NCI-H748 (cell line): ENCODE measurements around the gene TMIGD2.
A peak's percentile ranks its signal among the peaks of the same experiment; 100 is the strongest.
"Not testable (repeated sequence)": the region's sequence is repeated elsewhere in the genome, so short reads cannot be mapped to it uniquely, and the experiment has no call there.

Experiments used
- DNase-seq: peaks from one replicate; lab custom pipeline; 2025; ENCODE audit not compliant: unreplicated experiment; lab: John Stamatoyannopoulos, UW

The TMIGD2 gene, protein sequence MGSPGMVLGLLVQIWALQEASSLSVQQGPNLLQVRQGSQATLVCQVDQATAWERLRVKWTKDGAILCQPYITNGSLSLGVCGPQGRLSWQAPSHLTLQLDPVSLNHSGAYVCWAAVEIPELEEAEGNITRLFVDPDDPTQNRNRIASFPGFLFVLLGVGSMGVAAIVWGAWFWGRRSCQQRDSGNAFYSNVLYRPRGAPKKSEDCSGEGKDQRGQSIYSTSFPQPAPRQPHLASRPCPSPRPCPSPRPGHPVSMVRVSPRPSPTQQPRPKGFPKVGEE

DNA sequence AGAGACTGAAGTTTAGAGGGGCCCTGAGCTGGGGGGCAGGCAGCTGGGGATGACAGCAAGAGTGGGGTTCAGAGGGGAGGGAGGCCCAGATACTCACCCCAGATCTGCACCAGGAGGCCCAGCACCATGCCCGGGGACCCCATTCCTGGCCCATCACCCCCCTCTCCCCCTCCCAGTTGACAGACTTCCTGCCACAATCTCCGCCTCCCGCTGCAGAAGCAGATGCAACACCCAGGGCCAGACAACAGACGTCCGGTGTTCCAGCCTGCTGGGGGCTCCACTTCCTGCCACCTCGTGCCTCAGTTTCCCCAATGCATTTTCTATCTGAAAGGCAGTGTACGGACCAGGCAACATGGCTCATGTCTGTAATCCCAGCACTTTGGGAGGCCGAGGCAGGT is at the start of gene TMIGD2:
Gene TMIGD2 (minus strand): TSS at position 147 of the 398 bp plus-strand sequence. CDS start 4 bp downstream, at position 143.
- no peak for DNase-seq

DNA sequence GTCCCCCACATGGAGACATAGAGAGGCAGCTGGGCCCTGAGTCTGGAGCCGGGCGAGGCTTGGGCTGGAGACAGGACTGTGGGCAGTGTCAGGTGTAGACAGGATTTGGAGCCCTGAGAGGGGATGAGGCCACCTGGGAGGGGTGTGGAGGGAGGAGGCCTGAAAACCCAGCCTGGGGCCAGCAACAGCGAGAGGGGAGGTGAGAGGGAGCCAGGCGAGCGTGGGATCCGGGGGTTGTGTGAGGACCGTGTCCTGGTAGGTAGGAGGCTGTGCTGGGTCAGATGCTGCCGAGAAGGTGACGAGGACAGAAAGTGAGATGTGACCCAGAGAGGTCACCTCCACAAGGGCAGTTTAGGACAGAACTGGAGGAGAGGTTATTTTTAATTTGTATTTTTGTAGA is 48.5 kb upstream of the TMIGD2 start:
- no peak for DNase-seq

DNA sequence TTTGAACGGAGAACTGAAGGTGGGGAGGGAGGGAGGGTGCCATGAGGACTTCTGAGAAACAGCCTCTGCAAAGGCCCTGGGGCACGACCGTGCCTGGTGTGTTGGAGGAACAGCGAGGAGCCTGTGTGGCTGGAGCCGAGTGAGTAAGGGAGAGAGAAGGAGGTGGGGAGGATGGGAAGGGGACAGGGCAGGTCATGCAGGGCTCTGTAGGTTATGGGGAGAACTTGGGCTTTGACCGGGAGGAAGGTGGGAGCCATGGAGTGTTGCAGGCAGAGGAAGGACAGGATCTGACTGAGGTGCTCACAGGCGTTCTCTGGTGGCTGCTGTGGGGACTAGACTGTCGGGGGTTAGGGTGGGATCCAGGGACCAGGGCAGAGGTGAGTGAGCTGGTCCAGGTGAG is 47.9 kb upstream of the TMIGD2 start:
- no peak for DNase-seq

DNA sequence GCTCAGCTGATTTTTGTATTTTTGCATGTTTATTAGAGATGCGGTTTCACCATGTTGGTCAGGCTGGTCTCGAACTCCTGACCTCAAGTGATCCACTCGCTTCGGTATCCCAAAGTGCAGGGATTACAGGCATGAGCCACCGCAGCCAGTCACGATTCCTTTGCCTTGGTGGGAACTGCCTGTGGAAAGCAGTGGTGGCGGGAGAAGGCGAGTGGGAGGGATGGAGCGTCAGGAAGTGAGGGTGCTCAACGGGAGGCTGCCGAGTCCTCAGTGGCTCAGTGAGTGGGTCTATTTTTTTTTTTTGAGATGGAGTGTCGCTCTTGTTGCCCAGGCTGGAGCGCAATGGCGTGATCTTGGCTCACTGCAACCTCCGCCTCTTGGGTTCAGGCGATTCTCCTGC is 47.0 kb upstream of the TMIGD2 start:
- not testable (repeated sequence) for DNase-seq

DNA sequence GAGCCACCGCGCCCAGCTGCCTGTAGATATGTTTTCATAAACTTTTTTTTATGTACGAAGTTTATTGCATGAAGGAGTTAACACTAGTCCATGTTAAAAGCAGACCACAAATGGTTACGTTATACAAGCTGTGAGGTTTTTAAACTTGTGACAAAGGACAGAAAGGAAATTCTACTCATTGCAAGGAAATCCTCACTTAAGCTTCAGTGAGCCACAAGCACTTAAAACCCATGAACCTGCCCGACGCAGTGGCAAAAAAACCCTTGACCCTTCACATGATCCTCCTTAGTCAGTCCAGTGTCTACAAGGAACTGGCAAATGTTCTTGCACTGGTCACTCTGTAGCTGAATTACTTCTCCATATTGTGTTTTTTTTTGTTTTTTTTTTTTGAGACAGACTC is 45.3 kb upstream of the TMIGD2 start:
- DNase-seq, result no peak

DNA sequence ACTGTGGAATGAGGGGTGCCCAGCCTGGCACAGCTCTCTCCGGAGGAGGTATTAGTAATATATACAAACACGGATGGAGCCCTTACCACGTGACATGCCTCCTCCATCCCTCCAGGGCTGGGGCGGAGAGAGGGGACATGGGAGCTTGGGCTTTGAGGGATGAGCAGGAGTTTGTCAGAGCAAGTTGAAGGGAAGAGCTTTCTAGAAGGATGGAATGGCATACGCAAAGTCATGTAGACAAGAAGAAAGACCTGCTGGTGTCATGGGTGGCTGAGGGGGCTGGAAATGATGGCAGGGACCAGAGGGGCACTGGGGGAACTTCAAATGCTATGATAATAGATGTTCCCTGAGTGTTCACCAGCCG is 43.8 kb upstream of the TMIGD2 start:
- DNase-seq, result no peak

DNA sequence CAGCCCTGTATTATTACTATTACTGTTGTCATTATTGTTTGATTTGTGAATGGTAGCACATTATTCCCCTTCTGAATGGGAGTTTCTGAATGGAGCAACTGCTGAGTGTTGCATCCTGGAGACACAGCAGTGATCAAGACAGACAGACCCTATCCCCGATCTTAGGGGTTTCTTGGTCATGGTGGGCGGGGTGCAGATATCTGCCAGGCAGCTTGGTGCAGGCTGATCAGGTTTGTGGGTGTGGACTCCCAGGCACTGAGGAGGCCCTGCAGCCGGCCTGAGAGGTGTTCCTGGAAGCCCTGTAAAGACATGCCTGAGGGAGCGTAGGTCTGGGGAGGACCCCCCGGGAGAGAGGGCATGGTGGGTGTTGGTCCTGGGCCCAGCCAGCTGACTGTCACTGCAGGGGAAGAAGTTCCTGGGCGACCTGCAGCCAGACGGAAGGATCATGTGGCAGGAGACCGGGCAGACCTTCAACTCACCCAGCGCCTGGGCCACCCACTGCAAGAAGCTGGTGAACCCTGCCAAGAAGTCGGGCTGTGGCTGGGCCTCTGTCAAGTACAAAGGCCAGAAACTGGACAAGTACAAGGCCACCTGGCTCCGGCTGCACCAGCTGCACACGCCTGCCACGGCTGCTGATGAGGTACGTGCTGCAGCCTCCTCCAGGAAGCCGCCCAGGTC is 43.3 kb upstream of the TMIGD2 start:
- DNase-seq, result no peak

DNA sequence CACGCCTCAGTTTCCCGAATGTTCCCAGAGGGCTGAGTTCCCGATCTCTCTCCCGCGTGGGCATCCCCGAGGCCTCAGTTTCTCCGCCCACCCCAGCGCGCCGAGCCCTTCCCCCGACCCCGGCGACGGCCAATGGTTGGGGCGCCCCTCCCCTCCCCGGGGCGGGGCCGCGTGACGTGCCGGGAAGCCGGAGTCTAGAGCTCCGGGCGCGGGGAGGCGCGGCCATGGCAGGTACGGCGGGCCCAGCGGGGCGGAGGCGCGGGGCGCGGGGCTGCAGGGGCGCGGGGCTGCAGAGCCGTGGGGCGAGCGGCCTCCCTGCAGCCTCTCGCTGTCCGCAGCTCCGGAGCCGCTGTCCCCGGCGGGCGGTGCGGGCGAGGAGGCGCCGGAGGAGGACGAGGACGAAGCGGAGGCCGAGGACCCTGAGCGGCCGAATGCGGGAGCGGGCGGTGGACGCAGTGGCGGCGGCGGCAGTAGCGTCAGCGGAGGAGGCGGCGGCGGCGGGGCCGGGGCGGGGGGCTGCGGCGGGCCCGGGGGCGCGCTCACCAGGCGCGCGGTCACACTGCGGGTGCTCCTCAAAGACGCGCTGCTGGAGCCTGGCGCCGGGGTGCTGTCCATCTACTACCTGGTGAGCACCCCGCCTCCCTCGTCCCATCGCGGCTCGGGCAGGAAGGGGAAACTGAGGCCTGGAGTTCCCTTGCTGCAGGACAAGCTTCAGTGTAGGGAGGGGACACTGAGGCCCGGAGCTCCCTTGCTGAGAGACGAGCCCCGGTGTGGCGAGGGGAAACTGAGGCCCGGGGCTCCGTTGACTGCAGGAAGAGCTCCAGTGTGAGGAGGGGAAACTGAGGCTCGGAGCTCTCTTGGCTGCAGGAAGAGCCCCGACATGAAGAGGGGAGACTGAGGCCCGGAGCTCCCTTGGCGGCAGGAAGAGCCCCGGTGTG is 41.5 kb upstream of the TMIGD2 start, which contains the start of gene MPND:
Gene MPND (plus strand): TSS at position 193 of the 938 bp plus-strand sequence. CDS start 32 bp downstream, at position 225.
- DNase-seq, result peak; percentile 85

DNA sequence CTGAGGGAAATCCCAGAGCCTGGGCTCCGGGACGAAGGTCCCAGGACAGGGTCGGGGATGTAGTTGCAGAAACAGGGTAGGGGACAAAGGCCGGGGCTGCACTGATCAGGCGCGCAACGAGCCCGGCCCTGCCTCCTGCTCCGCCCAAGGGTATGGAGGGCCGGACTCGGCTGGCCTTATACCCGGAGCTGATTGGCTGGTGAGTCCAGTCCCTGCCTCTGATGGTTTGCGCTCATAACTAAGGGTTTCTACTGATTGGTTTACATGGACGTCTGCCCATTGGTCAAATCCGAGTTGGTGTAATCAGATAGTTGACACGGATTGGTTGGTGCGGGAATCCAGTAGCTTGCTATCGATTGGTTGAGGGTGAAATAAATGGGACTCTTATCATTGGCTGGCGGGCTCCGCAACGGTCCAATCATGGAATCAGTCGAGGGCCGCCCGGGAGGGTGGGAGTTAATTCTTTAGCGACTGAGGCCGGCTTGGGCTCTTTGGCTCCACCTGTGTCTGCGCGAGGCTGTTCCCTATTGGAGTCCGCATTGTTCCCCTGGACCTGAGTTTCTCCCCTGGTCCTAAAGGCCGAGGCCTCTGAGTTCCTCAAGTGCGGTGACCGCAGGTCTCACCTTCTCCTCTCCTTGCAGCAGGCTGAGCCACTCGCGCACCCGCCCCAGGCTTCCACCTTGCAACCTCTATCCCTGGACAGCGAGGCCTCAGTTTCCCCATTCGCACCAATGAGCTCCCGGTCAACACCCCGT is 40.6 kb upstream of the TMIGD2 start:
- peak; percentile 99 for DNase-seq

DNA sequence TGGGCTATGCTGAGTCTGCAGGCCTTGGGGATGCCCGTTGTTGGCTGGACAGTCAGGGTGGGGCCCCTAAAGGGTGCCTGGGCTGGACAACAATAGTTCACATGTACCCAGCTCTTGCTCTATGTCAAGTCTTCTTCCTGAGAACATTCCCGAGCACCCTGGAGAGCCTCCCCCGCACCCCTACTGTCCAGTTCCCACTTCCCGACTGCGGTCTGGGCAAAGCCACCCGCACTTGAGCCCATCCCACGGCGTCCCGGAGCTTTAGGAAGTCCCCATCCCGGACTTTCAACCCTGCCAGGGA is 40.1 kb upstream of the TMIGD2 start:
- no peak for DNase-seq

DNA sequence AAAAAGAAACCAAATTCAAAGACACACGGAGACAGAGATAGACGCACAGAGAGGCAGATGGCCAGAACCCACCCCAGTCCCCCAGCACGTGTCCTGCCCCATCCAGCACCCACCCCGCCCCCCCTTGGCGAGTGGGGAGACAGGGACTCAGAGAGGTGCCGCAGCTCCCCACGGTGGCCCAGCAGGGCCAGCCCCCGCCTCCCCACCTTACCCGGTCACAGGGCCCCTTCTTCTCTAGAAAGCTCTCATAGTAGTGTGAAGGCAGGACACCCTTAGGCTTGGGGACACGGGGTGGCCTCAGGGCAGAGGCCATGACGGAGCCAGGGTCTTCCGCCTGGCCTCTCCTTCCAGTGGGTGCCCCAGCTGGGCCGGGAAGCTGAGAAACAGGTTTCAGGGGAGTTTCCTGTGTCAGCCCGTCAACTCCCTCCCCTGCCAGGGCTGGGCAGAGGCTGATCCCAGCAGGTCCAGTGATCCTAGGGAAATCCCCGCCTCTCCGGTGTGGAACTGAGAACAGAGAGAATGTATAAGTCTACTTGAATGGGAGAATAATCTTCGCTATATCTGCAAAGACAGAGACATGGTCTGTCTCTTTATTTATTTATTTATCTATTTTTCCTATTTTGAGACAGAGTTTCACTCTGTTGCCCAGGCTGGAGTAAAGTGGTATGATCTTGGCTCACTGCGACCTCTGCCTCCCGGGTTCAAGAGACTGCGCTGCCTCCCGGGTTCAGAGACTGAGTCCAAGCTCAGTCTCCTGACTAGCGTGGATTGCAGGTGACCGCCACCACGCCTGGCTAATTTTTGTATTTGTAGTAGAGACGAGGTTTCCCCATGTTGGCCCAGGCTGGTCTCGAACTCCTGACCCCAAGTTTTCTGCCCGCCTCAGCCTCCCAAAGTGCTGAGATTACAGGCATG is 36.5 kb upstream of the TMIGD2 start, which contains the start of gene STAP2:
Gene STAP2 (minus strand): TSS at position 387 of the 915 bp plus-strand sequence. CDS start 74 bp downstream, at position 313.
- DNase-seq, result no peak

DNA sequence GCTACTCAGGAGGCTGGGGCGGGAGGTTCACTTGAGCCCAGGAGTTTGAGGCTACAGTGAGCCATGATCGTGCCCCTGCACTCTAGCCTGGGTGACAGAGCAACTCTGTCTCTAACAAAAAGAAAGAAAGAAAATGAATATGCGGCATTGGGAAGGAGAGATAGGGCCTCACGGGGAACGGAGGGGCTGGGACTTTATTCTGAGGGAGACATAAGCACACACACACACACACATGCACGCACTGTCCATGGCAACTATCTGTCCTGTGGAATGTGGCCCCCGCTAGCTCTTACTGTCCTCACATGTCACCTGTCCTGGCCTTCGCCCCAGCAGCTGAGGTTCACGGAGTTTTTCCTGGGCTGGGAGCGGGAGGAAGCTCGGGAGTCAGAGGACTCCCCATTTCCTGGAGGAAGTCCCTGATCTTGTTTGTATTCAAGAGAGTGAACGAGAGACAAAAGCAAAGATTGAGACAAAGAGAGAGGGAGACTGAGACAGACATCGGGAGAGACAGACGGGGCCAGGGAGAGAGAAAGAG is 35.8 kb upstream of the TMIGD2 start:
- no peak for DNase-seq

DNA sequence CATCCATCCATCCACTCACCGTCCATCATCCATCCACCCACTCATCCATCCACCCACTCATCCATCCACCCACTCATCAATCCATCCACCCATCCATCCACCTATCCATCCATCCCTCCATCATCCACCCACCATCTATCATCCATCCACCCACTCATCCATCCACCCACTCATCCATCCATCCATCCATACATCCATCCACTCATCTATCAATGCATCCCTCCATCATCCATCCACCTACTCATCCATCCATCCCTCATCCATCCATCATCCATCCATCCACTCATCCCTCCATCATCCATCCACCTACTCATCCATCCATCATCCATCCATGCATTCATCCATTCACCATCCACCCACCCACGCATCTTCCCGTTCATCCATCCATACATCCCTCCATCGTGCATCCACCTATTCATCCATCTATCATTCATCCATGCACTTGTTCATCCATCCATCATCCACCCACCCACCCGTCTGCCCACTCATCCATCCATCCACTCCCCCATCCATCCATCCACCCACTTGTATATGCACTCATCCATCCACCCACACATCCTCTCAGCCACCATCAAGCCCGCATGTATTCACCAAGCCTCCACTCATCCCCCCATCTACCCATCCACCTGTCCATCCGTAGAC is 32.9 kb upstream of the TMIGD2 start:
- no peak for DNase-seq

DNA sequence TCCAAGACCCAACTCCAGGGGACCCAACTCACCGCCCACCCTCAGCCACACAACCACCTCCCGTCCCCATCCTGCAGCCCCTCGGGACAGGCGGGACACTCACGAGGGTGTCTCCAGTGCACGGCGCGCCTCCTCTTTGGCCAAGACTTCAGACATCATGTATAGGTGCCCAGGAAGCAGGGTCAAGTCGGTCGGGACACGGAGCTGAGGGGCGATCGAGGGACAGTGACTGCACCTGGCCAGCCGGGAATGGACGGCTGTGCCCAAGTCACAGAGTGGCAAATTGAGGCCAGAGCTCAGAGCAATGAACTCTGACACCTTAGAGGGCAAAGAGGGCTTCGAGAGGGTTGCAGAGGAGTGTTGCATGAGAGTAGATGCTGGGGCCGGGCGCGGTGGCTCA is 27.7 kb upstream of the TMIGD2 start:
- no peak for DNase-seq

DNA sequence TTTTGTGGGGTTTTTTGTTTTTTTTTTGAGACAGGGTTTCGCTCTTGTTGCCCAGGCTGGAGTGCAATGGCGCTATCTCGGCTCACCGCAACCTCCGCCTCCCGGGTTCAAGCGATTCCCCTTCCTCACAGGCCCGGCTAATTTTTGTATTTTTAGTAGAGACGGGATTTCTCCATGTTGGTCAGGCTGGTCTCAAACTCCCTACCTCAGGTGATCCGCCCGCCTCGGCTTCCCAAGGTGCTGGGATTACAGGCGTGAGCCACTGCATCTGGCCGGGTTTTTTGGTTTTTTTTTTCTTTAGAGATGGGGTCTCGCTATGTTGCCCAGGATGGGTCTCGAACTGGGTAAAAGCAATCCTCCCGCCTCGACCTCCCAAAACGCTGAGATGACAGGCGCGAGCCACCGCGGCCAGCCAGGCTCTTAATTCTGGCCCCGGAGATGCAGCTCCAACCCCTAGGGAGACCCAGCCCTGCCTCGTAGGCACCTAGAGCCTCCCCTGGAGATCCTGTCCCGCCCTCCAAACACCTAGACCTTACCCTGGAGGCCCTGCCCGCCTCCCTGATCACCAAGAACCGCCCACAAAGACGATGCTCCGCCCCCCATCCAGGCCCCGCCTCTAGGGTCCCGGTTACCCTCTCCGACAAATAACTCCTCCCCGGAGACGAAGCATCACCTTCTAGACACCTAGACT is 26.9 kb upstream of the TMIGD2 start:
- DNase-seq, result not testable (repeated sequence)

DNA sequence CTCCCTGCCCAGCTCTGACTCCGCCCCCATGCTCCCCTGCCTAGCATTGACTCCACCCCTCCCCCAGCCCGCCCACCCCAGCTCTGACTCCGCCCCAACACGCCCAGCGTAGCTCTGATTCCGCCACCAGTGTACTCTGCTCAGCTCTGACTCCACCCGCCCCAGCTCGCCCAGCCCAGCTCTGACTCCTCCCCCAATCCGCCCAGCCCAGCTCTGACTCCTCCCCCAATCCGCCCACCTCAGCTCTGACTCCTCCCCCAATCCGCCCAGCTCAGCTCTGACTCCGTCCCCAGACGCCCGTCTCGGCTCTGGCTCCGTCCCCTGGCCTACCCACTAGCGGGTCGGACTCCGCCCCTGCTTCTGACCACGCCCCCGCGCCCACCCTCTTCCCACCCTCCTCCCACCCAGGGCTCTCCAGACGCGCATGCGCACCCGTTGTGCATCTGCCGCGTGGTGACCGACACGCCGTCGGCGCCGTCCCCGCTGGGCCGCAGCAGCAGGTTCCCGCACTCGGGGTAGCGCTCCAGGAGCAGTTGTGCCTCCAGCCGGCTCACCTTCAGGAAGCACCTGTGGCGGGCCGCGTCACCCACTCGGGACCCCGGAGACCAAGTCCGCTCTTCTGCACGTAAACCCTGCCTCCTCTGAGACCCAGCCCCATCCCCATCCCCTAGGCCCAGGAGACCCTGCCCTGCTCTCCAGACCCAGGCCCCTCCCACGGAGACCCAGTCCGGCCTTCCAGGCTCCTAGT is 26.2 kb upstream of the TMIGD2 start:
- DNase-seq, result no peak

DNA sequence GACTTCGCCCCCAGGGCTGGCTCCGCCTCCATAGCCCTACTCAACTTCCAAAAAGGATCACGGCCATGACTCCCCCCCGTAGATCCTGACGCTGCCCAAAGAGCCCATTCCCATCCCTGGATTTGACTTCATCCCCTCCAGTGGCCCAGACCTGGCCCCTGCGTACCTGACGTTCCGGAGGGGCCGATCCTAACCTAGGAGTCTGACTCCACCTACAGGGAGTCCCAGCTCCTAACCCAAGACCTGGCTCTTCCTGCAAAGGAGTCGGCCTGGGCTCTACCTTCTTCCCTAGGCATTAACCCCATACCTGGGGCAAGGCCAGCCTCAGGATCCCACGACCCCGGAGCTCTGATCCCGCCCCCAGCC is 25.7 kb upstream of the TMIGD2 start:
- DNase-seq, result no peak
